T-helper 17 cell (primary cell): ENCODE results near the gene KANK3. TPM values are rescaled to one million over a fixed set of nuclear protein-coding genes. Genes with fewer than 3 reads are reported as not detected.
A peak's percentile ranks its signal among the peaks of the same experiment; 100 is the strongest.
"Not testable (repeated sequence)": the region's sequence is repeated elsewhere in the genome, so short reads cannot be mapped to it uniquely, and the experiment has no call there.

Experiments used
- ATAC-seq: fragments of 150-1000 bp; cut with Tn5 transposase; 2 replicates; pipeline ENCODE4 v1.10.0; 2021; ENCODE audit warnings: mild to moderate bottlenecking, moderate library complexity
- DNase-seq, 3 donors: peaks; one replicate each; pipeline versions ENCODE4 v3.0.0 to v3.0.0-alpha.2; 2020 to 2021
- H3K9me3 ChIP-seq: one replicate; pipeline ENCODE4 v1.7.0; 2013; ENCODE audit warnings: low read length, mild to moderate bottlenecking; ENCODE audit not compliant: control insufficient read depth, poor library complexity, severe bottlenecking
- H3K27ac Mint-ChIP-seq: one replicate; pipeline ENCODE4 v1.8.0; 2022; ENCODE audit warnings: mild to moderate bottlenecking, moderate library complexity, mixed read lengths
- H3K27me3 Mint-ChIP-seq: one replicate; pipeline ENCODE4 v1.8.0; 2022; ENCODE audit warnings: mixed read lengths
- H3K36me3 Mint-ChIP-seq: one replicate; pipeline ENCODE4 v1.8.0; 2022; ENCODE audit warnings: low read depth, mixed read lengths
- H3K4me1 Mint-ChIP-seq: one replicate; pipeline ENCODE4 v1.8.0; 2022; ENCODE audit warnings: mild to moderate bottlenecking, mixed read lengths
- H3K4me3 Mint-ChIP-seq: one replicate; pipeline ENCODE4 v1.8.0; 2022; ENCODE audit warnings: mild to moderate bottlenecking, moderate library complexity, mixed read lengths
- total RNA-seq, 4 donors: library from RNA in 2 of 4; stranded (reverse) in 2 of 4; gene quantifications; one replicate each; pipeline ENCODE4 v1.2.3 and lab custom pipeline; 2022 to 2026

Gene KANK3
- total RNA-seq, 2 donors from 2014 or later: 2.6 to 2.9 TPM

- not testable (repeated sequence) for H3K4me1 Mint-ChIP-seq, H3K4me3 Mint-ChIP-seq, H3K36me3 Mint-ChIP-seq, H3K27ac Mint-ChIP-seq, H3K27me3 Mint-ChIP-seq, DNase-seq, H3K9me3 ChIP-seq, ATAC-seq
These were observed 36.3 kb upstream of the KANK3 start for GRCh38 chr19:8379156-8379891.

DNA sequence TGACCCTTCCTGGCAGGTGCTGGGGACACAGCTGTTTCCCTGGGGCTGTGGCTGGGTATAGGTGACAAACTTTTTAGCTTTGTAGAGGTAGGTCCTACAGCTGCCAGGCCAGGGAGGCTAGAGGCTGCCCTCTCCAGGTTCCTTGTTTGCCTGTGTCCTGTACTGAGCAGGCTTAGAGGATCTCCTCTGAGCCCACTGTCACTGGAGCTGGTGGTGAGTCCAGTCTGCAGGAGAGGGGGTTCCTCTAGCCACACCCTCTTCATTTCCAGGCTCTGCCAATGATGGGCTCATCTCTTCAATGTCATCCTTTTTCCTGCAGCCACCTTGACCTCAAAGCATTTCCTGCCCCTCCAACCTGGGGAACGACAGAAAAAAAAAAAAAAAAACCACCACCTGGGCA, 34.5 kb upstream of the KANK3 start:
- peaks cover 3% of the 10 kb centered on the region for H3K36me3 Mint-ChIP-seq
- no peak for ATAC-seq
- no peaks in the 10 kb centered on the region for H3K9me3 ChIP-seq
- peak overlapping the region; percentile 49 for H3K27ac Mint-ChIP-seq
- peak overlapping the region; percentile 50 for H3K4me3 Mint-ChIP-seq
- no peaks in the 10 kb centered on the region for H3K27me3 Mint-ChIP-seq
- DNase-seq: no peak
- peaks cover 6% of the 10 kb centered on the region for H3K4me1 Mint-ChIP-seq

- H3K9me3 ChIP-seq, H3K27ac Mint-ChIP-seq, H3K4me3 Mint-ChIP-seq, DNase-seq, H3K4me1 Mint-ChIP-seq, ATAC-seq, H3K27me3 Mint-ChIP-seq, H3K36me3 Mint-ChIP-seq: not testable (repeated sequence)
These were observed 33.4 kb upstream of the KANK3 start for GRCh38 chr19:8376373-8376974.

- H3K9me3 ChIP-seq, H3K4me3 Mint-ChIP-seq, H3K27me3 Mint-ChIP-seq, H3K36me3 Mint-ChIP-seq, H3K4me1 Mint-ChIP-seq, ATAC-seq, H3K27ac Mint-ChIP-seq, DNase-seq: not testable (repeated sequence)
These were observed 32.7 kb upstream of the KANK3 start for GRCh38 chr19:8375766-8376165.

DNA sequence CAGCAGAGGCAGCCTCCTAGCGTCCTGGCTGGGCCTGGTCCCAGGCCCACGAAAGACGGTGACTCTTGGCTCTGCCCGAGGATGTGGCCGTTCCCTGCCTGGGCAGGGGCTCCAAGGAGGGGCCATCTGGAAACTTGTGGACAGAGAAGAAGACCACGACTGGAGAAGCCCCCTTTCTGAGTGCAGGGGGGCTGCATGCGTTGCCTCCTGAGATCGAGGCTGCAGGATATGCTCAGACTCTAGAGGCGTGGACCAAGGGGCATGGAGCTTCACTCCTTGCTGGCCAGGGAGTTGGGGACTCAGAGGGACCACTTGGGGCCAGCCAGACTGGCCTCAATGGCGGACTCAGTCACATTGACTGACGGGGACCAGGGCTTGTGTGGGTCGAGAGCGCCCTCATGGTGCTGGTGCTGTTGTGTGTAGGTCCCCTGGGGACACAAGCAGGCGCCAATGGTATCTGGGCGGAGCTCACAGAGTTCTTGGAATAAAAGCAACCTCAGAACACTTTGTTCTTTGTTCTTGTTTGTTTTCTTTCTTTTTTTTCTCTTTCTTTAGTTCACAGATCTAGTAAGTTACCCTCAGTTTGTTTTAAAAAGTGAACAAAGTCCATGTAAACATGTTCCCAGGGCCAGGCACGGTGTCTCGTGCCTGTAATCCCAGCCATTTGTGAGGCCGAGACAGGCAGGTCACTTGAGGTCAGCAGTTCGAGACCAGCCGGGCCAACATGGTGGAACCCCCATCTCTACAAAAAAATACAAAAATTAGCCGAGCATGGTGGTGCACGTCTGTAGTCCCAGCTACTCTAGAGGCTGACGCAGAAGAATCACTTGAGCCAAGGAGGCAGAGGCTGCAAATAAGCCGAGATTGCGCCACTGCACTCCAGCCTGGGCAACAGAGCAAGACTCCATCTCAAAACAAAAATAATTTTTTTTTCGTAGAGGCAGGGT, 31.1 kb upstream of the KANK3 start:
- H3K27ac Mint-ChIP-seq: no peak overlapping the region
- ATAC-seq (no peak), DNase-seq (no peak)
- H3K4me3 Mint-ChIP-seq: no peak overlapping the region
- peaks cover 3% of the 10 kb centered on the region for H3K36me3 Mint-ChIP-seq
- no peaks in the 10 kb centered on the region for H3K9me3 ChIP-seq
- peaks cover 6% of the 10 kb centered on the region for H3K4me1 Mint-ChIP-seq
- no peaks in the 10 kb centered on the region for H3K27me3 Mint-ChIP-seq

GRCh38 chr19:8371011-8371804, 28.1 kb upstream of the KANK3 start:
- H3K9me3 ChIP-seq: no peaks in the 10 kb centered on the region
- Mint-ChIP-seq H3K27me3 (peaks cover 19% of the 10 kb centered on the region), H3K4me1 (peaks cover 3% of the 10 kb centered on the region), H3K36me3 (peaks cover 8% of the 10 kb centered on the region), H3K27ac (no peak overlapping the region), H3K4me3 (no peak overlapping the region)
- ATAC-seq (no peak), DNase-seq (no peak)

GRCh38 chr19:8370176-8371010, 27.3 kb upstream of the KANK3 start:
- no peak overlapping the region for H3K27ac Mint-ChIP-seq
- H3K4me3 Mint-ChIP-seq: no peak overlapping the region
- H3K4me1 Mint-ChIP-seq: peaks cover 3% of the 10 kb centered on the region
- H3K27me3 Mint-ChIP-seq: peaks cover 25% of the 10 kb centered on the region
- ATAC-seq (no peak), DNase-seq (no peak)
- H3K9me3 ChIP-seq: no peaks in the 10 kb centered on the region
- peaks cover 8% of the 10 kb centered on the region for H3K36me3 Mint-ChIP-seq

DNA sequence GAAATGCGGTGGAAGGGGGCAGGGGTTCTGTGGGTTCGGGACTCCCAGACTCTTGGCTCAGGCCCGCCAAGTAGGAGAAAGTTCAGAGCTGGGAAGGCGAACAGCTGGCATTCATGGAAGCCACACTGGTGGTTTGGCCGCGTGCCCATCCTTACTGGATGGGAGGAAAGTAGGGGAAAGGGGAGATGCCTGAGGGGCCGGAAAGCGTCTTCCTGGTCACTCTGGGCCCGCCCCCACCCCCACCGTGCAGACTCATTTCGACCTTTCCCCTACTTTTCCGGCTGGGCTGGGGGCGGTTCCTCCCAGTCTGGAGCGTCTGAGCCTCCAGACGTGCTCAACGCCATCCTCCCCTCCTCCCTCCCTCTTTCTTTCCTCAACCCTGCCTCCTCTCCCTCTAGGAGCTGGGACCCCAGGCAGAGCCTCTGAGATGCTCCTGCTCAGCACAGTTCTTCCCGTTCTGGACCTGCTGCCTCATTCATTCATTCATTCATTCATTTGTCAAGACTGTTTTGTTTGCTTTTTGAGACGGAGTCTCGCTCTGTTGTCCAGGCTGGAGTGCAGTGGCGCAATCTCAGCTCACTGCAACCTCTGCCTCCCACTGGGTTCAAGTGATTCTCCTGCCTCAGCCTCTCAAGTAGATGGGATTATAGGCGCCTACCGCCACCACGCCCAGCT, 24.4 kb upstream of the KANK3 start:
- Mint-ChIP-seq H3K4me1 (peaks cover 11% of the 10 kb centered on the region), H3K4me3 (no peak overlapping the region), H3K27me3 (peaks cover 33% of the 10 kb centered on the region), H3K27ac (no peak overlapping the region), H3K36me3 (peaks cover 8% of the 10 kb centered on the region)
- no peaks in the 10 kb centered on the region for H3K9me3 ChIP-seq
- ATAC-seq: no peak
- no peak for DNase-seq

DNA sequence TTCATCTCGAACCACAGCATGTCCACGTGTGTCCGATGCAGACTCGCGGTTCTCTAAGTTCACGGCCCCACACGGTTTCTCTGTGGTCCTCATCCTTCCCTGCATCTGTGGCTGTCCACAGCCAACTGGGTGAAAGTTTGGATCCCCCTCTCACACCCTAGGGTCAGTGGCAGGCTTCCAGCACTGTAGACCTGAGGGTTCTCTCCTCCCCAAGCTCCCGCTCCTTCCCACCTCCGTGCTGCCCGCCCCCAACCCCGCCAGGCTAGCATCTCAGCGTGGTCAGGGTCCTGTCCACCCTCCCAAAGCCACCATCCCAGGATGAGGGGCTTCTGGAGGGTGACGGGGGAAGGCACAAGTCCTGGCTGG, 23.9 kb upstream of the KANK3 start:
- Mint-ChIP-seq H3K27me3 (peaks cover 34% of the 10 kb centered on the region), H3K4me1 (peaks cover 11% of the 10 kb centered on the region), H3K27ac (no peak overlapping the region), H3K36me3 (peaks cover 8% of the 10 kb centered on the region), H3K4me3 (no peak overlapping the region)
- no peak for DNase-seq
- ATAC-seq: no peak
- no peaks in the 10 kb centered on the region for H3K9me3 ChIP-seq

DNA sequence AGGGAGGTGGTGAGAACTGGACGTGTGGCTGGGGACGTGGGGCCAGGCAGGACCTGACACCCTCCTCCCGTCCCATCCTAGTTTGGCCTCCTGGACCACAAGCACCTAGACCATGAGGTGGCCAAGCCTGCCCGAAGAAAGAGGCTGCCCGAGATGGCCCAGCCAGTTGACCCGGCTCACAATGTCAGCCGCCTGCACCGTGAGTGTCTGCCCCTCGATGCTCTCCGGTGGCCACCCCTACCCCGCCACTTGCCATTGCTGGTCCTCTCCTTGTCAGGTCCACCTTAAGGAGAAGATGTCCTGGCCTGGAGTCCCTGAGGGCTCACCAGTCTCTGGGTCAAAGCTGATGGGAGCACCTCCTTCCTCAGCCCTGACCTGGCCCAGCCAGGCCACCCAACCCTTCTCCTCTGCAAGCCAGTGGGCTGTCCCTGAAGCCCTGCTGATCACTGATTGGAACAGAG, 23.1 kb upstream of the KANK3 start:
- Mint-ChIP-seq H3K27ac (no peak overlapping the region), H3K4me1 (peaks cover 11% of the 10 kb centered on the region), H3K4me3 (no peak overlapping the region), H3K36me3 (peaks cover 8% of the 10 kb centered on the region), H3K27me3 (peaks cover 37% of the 10 kb centered on the region)
- ATAC-seq (no peak), DNase-seq (no peak)
- no peaks in the 10 kb centered on the region for H3K9me3 ChIP-seq

- Mint-ChIP-seq H3K27ac (peak within 1 kb of the TSS; percentile 51), H3K27me3 (peaks cover 37% of the 10 kb centered on the region)
These were observed 21.0 kb upstream of the KANK3 start, which contains the start of gene ANGPTL4 for GRCh38 chr19:8363803-8364771. Gene ANGPTL4, plus strand, starts transcription at chr19:8364155. Its CDS starts 167 bp downstream, at chr19:8364322.

More at GRCh38 chr19:8363803-8364771, 21.0 kb upstream of the KANK3 start, which contains the start of gene ANGPTL4:
- DNase-seq (peak in 2 of 3 donors; percentile 16 to 17), ATAC-seq (peak; percentile 80)
- Mint-ChIP-seq H3K36me3 (peaks cover 8% of the 10 kb centered on the region), H3K4me1 (peaks cover 11% of the 10 kb centered on the region), H3K4me3 (peak within 1 kb of the TSS; percentile 93)
- no peaks in the 10 kb centered on the region for H3K9me3 ChIP-seq
